MM.1S (cell line): ENCODE measurements around the gene PTPRZ1.

Experiments used
- CTCF ChIP-seq: fragments of 300-600 bp; sonication (generic); IDR thresholded peaks from 2 replicates; pipeline ENCODE4 v1.5.1; 2016; ENCODE audit warnings: antibody characterized with exemption, low read length, mixed read lengths
- EZH2 ChIP-seq: fragments of 300-600 bp; sonication (generic); optimal IDR thresholded peaks from 2 replicates; pipeline ENCODE3; 2017; ENCODE audit warnings: low read depth, mild to moderate bottlenecking, antibody characterized with exemption, low read length, mixed read lengths
- EZH2phosphoT487 ChIP-seq: fragments of 300-600 bp; sonication (generic); IDR thresholded peaks from 2 replicates; pipeline ENCODE4 v1.6.1; 2018; ENCODE audit warnings: antibody characterized with exemption, low read length

- TF ChIP-seq CTCF = no peak
- no peak for TF ChIP-seq EZH2phosphoT487
- TF ChIP-seq EZH2 = no peak
Observed at GRCh38 chr7:122103064-122103463, 230.1 kb downstream of the PTPRZ1 start.
